GM23248 (cell line): ENCODE data around the gene MPZL1. TPM values are rescaled to one million over a fixed set of nuclear protein-coding genes. Genes with fewer than 3 reads are reported as not detected.

Source experiments
- DNase-seq: peaks from one replicate; pipeline ENCODE4 v3.0.0-alpha.2; 2015
- H2AFZ ChIP-seq: fragments of 200-600 bp; sonication (generic); 2 replicates; pipeline ENCODE4 v1.6.1; 2016; ENCODE audit warnings: antibody characterized with exemption
- H3F3A ChIP-seq: fragments of 200-600 bp; sonication (generic); 2 replicates; pipeline ENCODE4 v1.6.1; 2016; ENCODE audit warnings: mild to moderate bottlenecking, antibody characterized with exemption, mixed run types; ENCODE audit not compliant: insufficient read depth
- H3K27ac ChIP-seq: fragments of 200-600 bp; sonication (generic); 2 replicates; pipeline ENCODE4 v1.5.1; 2016; ENCODE audit warnings: mild to moderate bottlenecking
- H3K27me3 ChIP-seq: fragments of 200-600 bp; sonication (generic); replicated peaks from 2 replicates; pipeline ENCODE4 v1.6.1; 2016; ENCODE audit warnings: mild to moderate bottlenecking; ENCODE audit not compliant: insufficient read depth
- H3K36me3 ChIP-seq: fragments of 200-600 bp; sonication (generic); 2 replicates; pipeline ENCODE4 v1.6.1; 2016; ENCODE audit warnings: low read depth, mild to moderate bottlenecking
- H3K4me1 ChIP-seq: fragments of 200-600 bp; sonication (generic); 2 replicates; pipeline ENCODE4 v1.6.1; 2016; ENCODE audit warnings: mild to moderate bottlenecking; ENCODE audit not compliant: insufficient read depth
- H3K4me2 ChIP-seq: fragments of 200-600 bp; sonication (generic); one replicate; pipeline ENCODE4 v1.6.1; 2016; ENCODE audit warnings: mild to moderate bottlenecking; ENCODE audit not compliant: unreplicated experiment
- H3K4me3 ChIP-seq: fragments of 200-600 bp; sonication (generic); 2 replicates; pipeline ENCODE4 v1.5.1; 2016; ENCODE audit warnings: mild to moderate bottlenecking
- H3K79me2 ChIP-seq: fragments of 200-600 bp; sonication (generic); 2 replicates; pipeline ENCODE4 v1.6.1; 2016; ENCODE audit warnings: mild to moderate bottlenecking; ENCODE audit not compliant: insufficient read depth
- H3K9ac ChIP-seq: fragments of 200-600 bp; sonication (generic); 2 replicates; pipeline ENCODE4 v1.6.1; 2016; ENCODE audit warnings: mild to moderate bottlenecking
- H3K9me2 ChIP-seq: fragments of 200-600 bp; sonication (generic); 2 replicates; pipeline ENCODE4 v1.6.1; 2016; ENCODE audit warnings: mixed run types, mild to moderate bottlenecking, moderate library complexity; ENCODE audit not compliant: insufficient read depth
- H3K9me3 ChIP-seq: fragments of 200-600 bp; sonication (generic); one replicate; pipeline ENCODE4 v1.6.1; 2017; ENCODE audit warnings: low read depth
- H4K20me1 ChIP-seq: fragments of 200-600 bp; sonication (generic); 2 replicates; pipeline ENCODE4 v1.6.0; 2016; ENCODE audit not compliant: insufficient read depth
- EZH2 ChIP-seq: fragments of 200-600 bp; sonication (generic); IDR thresholded peaks from 2 replicates; pipeline ENCODE4 v1.6.1; 2018; ENCODE audit warnings: antibody characterized with exemption, mild to moderate bottlenecking; ENCODE audit not compliant: insufficient read depth, poor library complexity, severe bottlenecking
- EZH2phosphoT487 ChIP-seq: fragments of 200-600 bp; sonication (generic); IDR thresholded peaks from 2 replicates; pipeline ENCODE4 v1.6.1; 2018; ENCODE audit warnings: antibody characterized with exemption, moderate library complexity, mild to moderate bottlenecking, low read depth; ENCODE audit not compliant: insufficient read depth
- WGBS, 2 experiments: methylation state at CpG; one replicate each; pipeline ENCODE4 v1.1.6; 2015 to 2017; ENCODE audit warnings: low lambda C conversion rate in 2 of 2, low coverage in 1 of 2; ENCODE audit errors: missing lambda C conversion rate in 2 of 2; 5-methylcytosine and 5-hydroxymethylcytosine counted together
- in situ Hi-C: fragments of 300-500 bp; cut with MboI; formaldehyde crosslinking; loops from 2 replicates; pipeline ENCODE4 v1.15.0; 2020
- polyA plus RNA-seq: library from polyadenylated mRNA; unstranded; fragments of >200 nt; fragmentation: Nextera tagmentation; extraction: Ambion mirVana; gene quantifications from 2 replicates; pipeline ENCODE4 v1.2.1, GENCODE V29; 2016
- total RNA-seq: library from RNA; depleted of rRNA; stranded (reverse); fragments of >200 nt; shearing (Covaris generic); gene quantifications from 2 replicates; pipeline ENCODE4 v1.2.3, GENCODE V29; 2014

Gene MPZL1
- total and polyA plus RNA-seq, 2 experiments from 2014 or later = 144 to 284 TPM

GRCh38 chr1:167726008-167726407, 4.2 kb downstream of the MPZL1 start:
- TF ChIP-seq EZH2phosphoT487 (no peak), EZH2 (no peak)
- Histone ChIP-seq H3K27me3 (no peaks in the 10 kb centered on the region), H3F3A (peaks cover 19% of the 10 kb centered on the region), H3K4me1 (peaks cover 30% of the 10 kb centered on the region), H4K20me1 (peaks cover 28% of the 10 kb centered on the region), H3K79me2 (peaks cover 93% of the 10 kb centered on the region), H3K4me2 (peak overlapping the region; percentile 19), H3K27ac (0 out of 2 replicates have a peak overlapping the region, but pooled peaks have one; percentile 18), H3K9ac (no peak overlapping the region), H3K4me3 (no peak overlapping the region), H3K36me3 (peaks cover 8% of the 10 kb centered on the region; the same call in 1 of the 2 replicates), H3K9me2 (no peaks in the 10 kb centered on the region), H3K9me3 (no peaks in the 10 kb centered on the region), H2AFZ (no peak overlapping the region)
- in situ Hi-C loops = no loop called here
- WGBS, 2 experiments = 31 to 46% methylated on average over 1 of the region's 1 CpG
- DNase-seq = no peak

GRCh38 chr1:167728818-167729410, 7.1 kb downstream of the MPZL1 start:
- Histone ChIP-seq H3K79me2 (peaks cover 100% of the 10 kb centered on the region), H3K27ac (no peak overlapping the region), H3K9me2 (no peaks in the 10 kb centered on the region), H3K27me3 (no peaks in the 10 kb centered on the region), H3K9ac (no peak overlapping the region), H3K9me3 (no peaks in the 10 kb centered on the region), H2AFZ (no peak overlapping the region), H3K4me1 (peaks cover 23% of the 10 kb centered on the region), H4K20me1 (peaks cover 22% of the 10 kb centered on the region), H3K36me3 (peaks cover 9% of the 10 kb centered on the region; the same call in 1 of the 2 replicates), H3K4me2 (no peak overlapping the region), H3K4me3 (no peak overlapping the region), H3F3A (peaks cover 5% of the 10 kb centered on the region; the same call in 1 of the 2 replicates)
- TF ChIP-seq EZH2 (no peak), EZH2phosphoT487 (no peak)
- WGBS, 2 experiments = 95 to 99% methylated on average over 8 of the region's 8 CpGs
- no peak for DNase-seq
- in situ Hi-C loops = no loop called here

- 0 out of 2 replicates have a peak, but pooled peaks cover 12% of the 10 kb centered on the region for H3K36me3 ChIP-seq
- H3F3A ChIP-seq = no peaks in the 10 kb centered on the region
- in situ Hi-C loops = no loop called here
- no peak overlapping the region for H3K27ac ChIP-seq
- H3K4me3 ChIP-seq = no peak overlapping the region
- DNase-seq = no peak
- H4K20me1 ChIP-seq = 0 out of 2 replicates have a peak, but pooled peaks cover 3% of the 10 kb centered on the region
- no peaks in the 10 kb centered on the region for H3K4me1 ChIP-seq
- H3K27me3 ChIP-seq = no peaks in the 10 kb centered on the region
- TF ChIP-seq EZH2phosphoT487 = no peak
- no peak for TF ChIP-seq EZH2
- no peaks in the 10 kb centered on the region for H3K9me3 ChIP-seq
- H3K9me2 ChIP-seq = no peaks in the 10 kb centered on the region
- H3K9ac ChIP-seq = no peak overlapping the region
- 97 to 98% methylated on average over 3 to 4 of the region's 4 CpGs for WGBS, 2 experiments
- no peak overlapping the region for H2AFZ ChIP-seq
- peaks cover 100% of the 10 kb centered on the region for H3K79me2 ChIP-seq
- H3K4me2 ChIP-seq = no peak overlapping the region
Measured at GRCh38 chr1:167734227-167734626, 12.4 kb downstream of the MPZL1 start.

- H4K20me1 ChIP-seq = peaks cover 3% of the 10 kb centered on the region; the same call in 1 of the 2 replicates
- no peak overlapping the region for H3K4me2 ChIP-seq
- H3K36me3 ChIP-seq = 0 out of 2 replicates have a peak, but pooled peaks cover 12% of the 10 kb centered on the region
- H3K27ac ChIP-seq = no peak overlapping the region
- no peak overlapping the region for H2AFZ ChIP-seq
- no peak for TF ChIP-seq EZH2
- no peak for TF ChIP-seq EZH2phosphoT487
- in situ Hi-C loops = no loop called here
- H3K9me2 ChIP-seq = no peaks in the 10 kb centered on the region
- no peak overlapping the region for H3K9ac ChIP-seq
- no peaks in the 10 kb centered on the region for H3K9me3 ChIP-seq
- DNase-seq = no peak
- H3K4me1 ChIP-seq = no peaks in the 10 kb centered on the region
- H3K27me3 ChIP-seq = no peaks in the 10 kb centered on the region
- 22 to 24% methylated on average over 1 of the region's 1 CpG for WGBS, 2 experiments
- no peak overlapping the region for H3K4me3 ChIP-seq
- H3F3A ChIP-seq = peaks cover 4% of the 10 kb centered on the region; the same call in 1 of the 2 replicates
- H3K79me2 ChIP-seq = peaks cover 100% of the 10 kb centered on the region
Measured at GRCh38 chr1:167734841-167735240, 13.1 kb downstream of the MPZL1 start.
